ENCODE measurements around the gene SEZ6L. TPM values are rescaled to one million over a fixed set of nuclear protein-coding genes. Genes with fewer than 3 reads are reported as not detected.

Gene SEZ6L
- total RNA-seq, 4 donors from 2014 or later: under 0.01 to 0.63 (median 0.22) TPM

- peaks cover 0 to 7% of the 10 kb centered on the region in 2 donors for H3K27me3 ChIP-seq
- no peaks in the 10 kb centered on the region for H3K9me3 ChIP-seq
- no peaks in the 10 kb centered on the region for H3K36me3 ChIP-seq
- no peaks in the 10 kb centered on the region for H3K4me1 ChIP-seq
- 83 to 94% methylated on average over 3 of the region's 3 CpGs for WGBS, 2 donors
- no peak for DNase-seq (ENCODE audit: low spot score in 2 of 2)
- TF ChIP-seq POLR2A (IDR thresholded peaks at IDR 0.05) (no peak), EP300 (IDR thresholded peaks at IDR 0.05) (no peak), CTCF (IDR thresholded peaks at IDR 0.05) (no peak)
- H3K27ac ChIP-seq: no peak overlapping the region
- H3K4me3 ChIP-seq: no peak overlapping the region
These were observed 25.4 kb upstream of the SEZ6L start for GRCh38 chr22:26143806-26144325.

- TF ChIP-seq EP300 (IDR thresholded peaks at IDR 0.05): no peak
- no peak for TF ChIP-seq POLR2A (IDR thresholded peaks at IDR 0.05)
- TF ChIP-seq CTCF (IDR thresholded peaks at IDR 0.05): no peak
- no peaks in the 10 kb centered on the region for H3K4me1 ChIP-seq
- no peak overlapping the region for H3K4me3 ChIP-seq
- no peaks in the 10 kb centered on the region for H3K36me3 ChIP-seq
- H3K27ac ChIP-seq: no peak overlapping the region
- no peaks in the 10 kb centered on the region for H3K27me3 ChIP-seq
- no peak for DNase-seq (ENCODE audit: low spot score in 2 of 2)
- H3K9me3 ChIP-seq: peaks cover 0 to 12% (median 0%) of the 10 kb centered on the region in 4 donors
These were observed 9.4 kb upstream of the SEZ6L start for GRCh38 chr22:26159886-26160285.

GRCh38 chr22:26161746-26162145, 7.5 kb upstream of the SEZ6L start:
- WGBS, 2 donors: 57 to 61% methylated on average over 7 of the region's 7 CpGs
- no peaks in the 10 kb centered on the region for H3K9me3 ChIP-seq
- no peak overlapping the region for H3K27ac ChIP-seq
- peaks cover 0 to 4% of the 10 kb centered on the region in 2 donors for H3K27me3 ChIP-seq
- no peaks in the 10 kb centered on the region for H3K36me3 ChIP-seq
- DNase-seq (ENCODE audit: low spot score in 2 of 2): no peak
- no peak for TF ChIP-seq EP300 (IDR thresholded peaks at IDR 0.05)
- TF ChIP-seq POLR2A (IDR thresholded peaks at IDR 0.05): no peak
- TF ChIP-seq CTCF (IDR thresholded peaks at IDR 0.05): no peak
- no peak overlapping the region for H3K4me3 ChIP-seq
- H3K4me1 ChIP-seq: no peaks in the 10 kb centered on the region

DNA sequence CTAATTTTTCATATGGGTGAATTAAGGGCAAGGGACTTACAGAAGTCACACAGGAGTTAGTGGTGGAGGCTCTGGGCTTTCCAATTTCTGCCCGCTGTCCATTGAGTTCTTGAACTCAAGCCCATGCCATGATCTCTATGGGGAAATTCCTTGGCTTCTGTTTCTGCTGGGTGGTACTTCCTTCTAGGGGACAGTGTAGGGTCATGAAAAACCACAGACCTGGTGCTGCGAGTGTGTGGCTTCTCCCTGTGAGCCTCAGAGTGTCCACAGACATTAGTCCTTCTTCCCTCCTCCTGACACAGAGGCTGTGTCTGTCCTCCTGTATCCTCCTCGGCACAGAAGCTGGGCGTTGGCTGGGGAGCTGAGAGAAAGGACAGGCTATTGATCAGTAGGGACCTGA, 6.3 kb upstream of the SEZ6L start:
- no peaks in the 10 kb centered on the region for H3K9me3 ChIP-seq
- H3K27me3 ChIP-seq: peaks cover 0 to 4% of the 10 kb centered on the region in 2 donors
- H3K4me3 ChIP-seq: no peak overlapping the region
- H3K36me3 ChIP-seq: no peaks in the 10 kb centered on the region
- TF ChIP-seq CTCF (IDR thresholded peaks at IDR 0.05) (no peak), EP300 (IDR thresholded peaks at IDR 0.05) (no peak), POLR2A (IDR thresholded peaks at IDR 0.05) (no peak)
- no peak overlapping the region for H3K27ac ChIP-seq
- 58 to 60% methylated on average over 4 of the region's 4 CpGs for WGBS, 2 donors
- no peak for DNase-seq (ENCODE audit: low spot score in 2 of 2)
- H3K4me1 ChIP-seq: no peaks in the 10 kb centered on the region

DNA sequence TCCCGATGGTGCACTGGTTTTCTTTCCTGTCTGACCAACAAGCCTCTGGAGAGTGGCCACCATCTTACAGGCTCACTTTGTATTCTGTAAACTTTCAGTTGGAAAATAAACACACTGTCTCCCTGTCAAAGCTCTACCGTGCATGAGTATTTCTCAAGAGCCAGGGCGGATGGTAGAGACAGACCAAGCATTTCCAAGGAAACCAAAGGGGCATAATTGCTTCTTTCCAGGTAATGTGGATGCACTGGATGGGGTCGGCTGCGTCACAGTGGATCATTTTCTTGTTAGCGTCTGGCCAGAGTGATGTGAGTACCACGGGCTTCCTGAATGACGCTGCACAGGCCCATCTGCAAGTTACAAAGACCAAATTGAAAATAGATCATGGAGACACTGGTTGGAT, 5.1 kb upstream of the SEZ6L start:
- H3K9me3 ChIP-seq: no peaks in the 10 kb centered on the region
- H3K27ac ChIP-seq: no peak overlapping the region
- TF ChIP-seq CTCF (IDR thresholded peaks at IDR 0.05) (no peak), POLR2A (IDR thresholded peaks at IDR 0.05) (no peak), EP300 (IDR thresholded peaks at IDR 0.05) (no peak)
- H3K4me3 ChIP-seq: no peak overlapping the region
- H3K4me1 ChIP-seq: peaks cover 0 to 10% (median 0%) of the 10 kb centered on the region in 4 donors
- no peaks in the 10 kb centered on the region for H3K36me3 ChIP-seq
- peaks cover 0 to 13% of the 10 kb centered on the region in 2 donors for H3K27me3 ChIP-seq
- no peak for DNase-seq (ENCODE audit: low spot score in 2 of 2)
- 72 to 78% methylated on average over 8 of the region's 8 CpGs for WGBS, 2 donors
